NCI-H345 treated with DMSO at 0.1 percent for 48 hours (cell line): ENCODE data around the gene POT1.

Experiments
- DNase-seq: peaks from one replicate; lab custom pipeline; 2025; ENCODE audit not compliant: unreplicated experiment; lab: John Stamatoyannopoulos, UW

POT1 gene

GRCh38 chr7:124912972-124913371, 16.7 kb downstream of the POT1 start:
- no peak for DNase-seq

- no peak for DNase-seq
These were observed 19.8 kb downstream of the POT1 start for GRCh38 chr7:124909808-124910207.

- DNase-seq = no peak
These were observed 21.4 kb downstream of the POT1 start for GRCh38 chr7:124908259-124908658.

- no peak for DNase-seq
These were observed 22.1 kb downstream of the POT1 start for GRCh38 chr7:124907490-124907889.

- DNase-seq = no peak
These were observed 31.1 kb downstream of the POT1 start for GRCh38 chr7:124898531-124898930.

- no peak for DNase-seq
These were observed 33.6 kb downstream of the POT1 start for GRCh38 chr7:124896001-124896400.

- DNase-seq = no peak
These were observed 36.3 kb downstream of the POT1 start for GRCh38 chr7:124893140-124893827.

- DNase-seq = no peak
These were observed 42.4 kb downstream of the POT1 start for GRCh38 chr7:124887247-124887646.

- no peak for DNase-seq
These were observed 47.6 kb downstream of the POT1 start for GRCh38 chr7:124881981-124882380.

GRCh38 chr7:124879771-124880170, 49.9 kb downstream of the POT1 start:
- DNase-seq = no peak

GRCh38 chr7:124879103-124879502, 50.5 kb downstream of the POT1 start:
- DNase-seq = no peak

- DNase-seq = no peak
These were observed 54.9 kb downstream of the POT1 start for GRCh38 chr7:124874644-124875163.

- DNase-seq = no peak
These were observed 71.9 kb downstream of the POT1 start for GRCh38 chr7:124857672-124858235.

GRCh38 chr7:124856299-124856888, 73.2 kb downstream of the POT1 start:
- DNase-seq = peak; percentile 3

- DNase-seq = no peak
These were observed 86.3 kb downstream of the POT1 start for GRCh38 chr7:124843336-124843735.

GRCh38 chr7:124840435-124840834, 89.2 kb downstream of the POT1 start:
- no peak for DNase-seq

- no peak for DNase-seq
These were observed 89.9 kb downstream of the POT1 start for GRCh38 chr7:124839687-124840086.

GRCh38 chr7:124836173-124836572, 93.5 kb downstream of the POT1 start:
- DNase-seq = no peak

GRCh38 chr7:124818807-124819206, 110.8 kb downstream of the POT1 start:
- DNase-seq = no peak

- DNase-seq = no peak
These were observed 115.4 kb downstream of the POT1 start for GRCh38 chr7:124813994-124814798.

GRCh38 chr7:124812764-124813163, 116.9 kb downstream of the POT1 start:
- no peak for DNase-seq

- DNase-seq = no peak
These were observed 118.3 kb downstream of the POT1 start for GRCh38 chr7:124811341-124811740.
